GM12892 (cell line): ENCODE results near the gene GZMA.

ENCODE experiments used
- POLR2A ChIP-seq: IDR thresholded peaks from 2 replicates; pipeline ENCODE4 v1.6.1; 2011; ENCODE audit warnings: low read depth, low read length, control low read depth
- POLR2AphosphoS5 ChIP-seq: IDR thresholded peaks from 2 replicates; pipeline ENCODE4 v1.6.1; 2011; ENCODE audit warnings: low read depth, low read length, control low read depth
- TAF1 ChIP-seq: IDR thresholded peaks from 2 replicates; pipeline ENCODE4 v1.6.1; 2011; ENCODE audit warnings: low read depth, mild to moderate bottlenecking, control low read depth, low read length, borderline replicate concordance

DNA sequence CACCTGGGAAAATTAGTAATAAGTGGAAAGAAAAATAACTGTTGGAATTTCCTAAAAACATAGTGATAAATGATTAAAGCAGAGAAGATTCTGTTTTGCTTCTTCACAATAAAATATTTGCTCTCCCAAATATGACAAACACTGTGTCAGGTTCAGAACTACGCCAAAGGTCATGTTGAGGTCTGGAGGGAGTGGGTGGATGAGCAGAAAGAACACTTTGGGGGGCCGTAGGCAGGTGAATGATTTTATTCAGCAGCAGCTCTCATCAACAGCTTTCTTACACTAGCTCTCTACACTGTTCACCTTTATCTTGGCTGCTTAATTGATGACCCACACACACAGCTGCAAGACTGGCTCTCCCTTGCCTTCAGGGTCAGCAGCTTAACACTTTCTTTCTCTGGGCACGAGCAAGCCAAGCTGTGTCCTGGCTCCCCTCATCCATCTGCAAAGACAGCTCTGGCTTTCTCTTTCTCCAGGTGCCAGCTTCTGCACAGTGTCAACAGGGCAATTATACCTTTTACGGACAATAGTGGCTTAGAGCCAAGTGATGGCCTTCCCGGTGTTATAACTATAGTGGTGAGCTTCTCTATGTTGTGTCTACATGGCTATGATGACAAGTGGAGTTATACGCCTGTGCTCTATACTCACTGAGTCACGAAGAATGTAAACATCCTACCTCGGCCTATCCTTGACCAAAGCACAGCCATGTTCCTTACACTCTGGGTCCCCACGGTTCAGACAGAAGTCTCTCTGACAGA lies 38.6 kb downstream of the GZMA start:
- no peak for TF ChIP-seq POLR2A
- TF ChIP-seq POLR2AphosphoS5: no peak
- no peak for TF ChIP-seq TAF1
